HL-60/S4 (cell line): Measurements from ENCODE around the gene TMEM161A.
"Not testable (repeated sequence)": the region's sequence is repeated elsewhere in the genome, so short reads cannot be mapped to it uniquely, and the experiment has no call there.

Source experiments
- in situ Hi-C: fragments of 300-500 bp; cut with MboI; formaldehyde crosslinking; loops from 2 replicates; pipeline ENCODE4 v1.14.3; 2022; ENCODE audit warnings: low sequenced_read_pairs

Gene TMEM161A

GRCh38 chr19:19126102-19126501 lies 12.2 kb downstream of the TMEM161A start:
- in situ Hi-C loops = no loop called here

GRCh38 chr19:19123386-19123785 lies 14.9 kb downstream of the TMEM161A start:
- in situ Hi-C loops = no loop called here

- in situ Hi-C loops = no loop called here
Observed at GRCh38 chr19:19122902-19123301, 15.4 kb downstream of the TMEM161A start.

GRCh38 chr19:19121371-19121770 lies 16.9 kb downstream of the TMEM161A start:
- in situ Hi-C loops = no loop called here

- in situ Hi-C loops = no loop called here
Observed at GRCh38 chr19:19120308-19121231, 17.7 kb downstream of the TMEM161A start.

GRCh38 chr19:19119325-19120237 lies 18.7 kb downstream of the TMEM161A start:
- in situ Hi-C loops = no loop called here

- in situ Hi-C loops = no loop called here
Observed at GRCh38 chr19:19115954-19116353, 22.3 kb downstream of the TMEM161A start.

GRCh38 chr19:19113040-19113626 lies 25.1 kb downstream of the TMEM161A start:
- in situ Hi-C loops = no loop called here

GRCh38 chr19:19111967-19112580 lies 26.2 kb downstream of the TMEM161A start:
- in situ Hi-C loops = no loop called here

- in situ Hi-C loops = no loop called here
Observed at GRCh38 chr19:19111136-19111835, 27.0 kb downstream of the TMEM161A start.

- in situ Hi-C loops = no loop called here
Observed at GRCh38 chr19:19110410-19111135, 27.7 kb downstream of the TMEM161A start.

GRCh38 chr19:19109601-19110000 lies 28.7 kb downstream of the TMEM161A start:
- in situ Hi-C loops = no loop called here

GRCh38 chr19:19107654-19108053 lies 30.6 kb downstream of the TMEM161A start:
- in situ Hi-C loops = no loop called here

- in situ Hi-C loops = not testable (repeated sequence)
Observed at GRCh38 chr19:19106938-19107337, 31.3 kb downstream of the TMEM161A start.

- in situ Hi-C loops = no loop called here
Observed at GRCh38 chr19:19106056-19106551, 32.2 kb downstream of the TMEM161A start.

- in situ Hi-C loops = no loop called here
Observed at GRCh38 chr19:19105365-19106055, 32.8 kb downstream of the TMEM161A start.

GRCh38 chr19:19103167-19103566 lies 35.1 kb downstream of the TMEM161A start:
- in situ Hi-C loops = no loop called here

GRCh38 chr19:19102566-19102965 lies 35.7 kb downstream of the TMEM161A start:
- in situ Hi-C loops = not testable (repeated sequence)

GRCh38 chr19:19101540-19101939 lies 36.7 kb downstream of the TMEM161A start:
- in situ Hi-C loops = no loop called here
